K562 (cell line): Measurements from ENCODE around the gene ARHGAP15. TPM values are rescaled to one million over a fixed set of nuclear protein-coding genes. Genes with fewer than 3 reads are reported as not detected.

Source experiments
- ATAC-seq: fragments of 200-7000 bp; cut with Tn5 transposase; 3 replicates; pipeline ENCODE4 v1.9.1; 2020; ENCODE audit warnings: moderate library complexity
- BruUV-seq: library from RNA; stranded (reverse); fragments of 400-500 nt; replicated peaks from 2 replicates; lab custom pipeline; 2021; lab: Mats Ljungman, UMichigan
- CTCF ChIA-PET: fragments of 300-600 bp; formaldehyde crosslinking; extraction: SDS; loops from one replicate; lab custom pipeline; 2021; ENCODE audit warnings: low intra/inter-chr PET ratio; lab: Yijun Ruan, JAX
- POLR2A ChIA-PET: fragments of 300-600, 350-650 bp; sonication (Branson Sonifier 250); formaldehyde crosslinking; extraction: SDS; loops from one replicate; lab custom pipeline; 2021; ENCODE audit warnings: antibody characterized with exemption, inconsistent platforms; lab: Yijun Ruan, JAX
- DNase-seq, 4 experiments: peaks; one replicate each; pipeline versions ENCODE4 v3.0.0 to v3.0.0-alpha.2; 2011 to 2018; ENCODE audit warnings: low spot score in 3 of 4, mixed read lengths in 3 of 4; ENCODE audit errors: extremely low read depth in 1 of 4
- FAIRE-seq: peaks from 2 replicates; lab custom pipeline; 2011; peaks lifted over from hg19 to GRCh38; lab: Jason Lieb, UNC
- H2AFZ ChIP-seq: 2 replicates; pipeline ENCODE4 v1.6.0; 2011; ENCODE audit warnings: low read depth, low read length, control low read depth, inconsistent platforms
- H3K27ac ChIP-seq: fragments of 200-600 bp; 3 replicates; pipeline ENCODE4 v1.8.0; 2011; ENCODE audit warnings: low read depth, mild to moderate bottlenecking, control low read depth, inconsistent platforms, low read length, moderate library complexity, mixed read lengths; ENCODE audit errors: extremely low read depth
- H3K27me3 ChIP-seq, 2 experiments: fragments of 300-600 bp in 1 of 2; 2 replicates in 1 of 2; 3 replicates in 1 of 2; pipeline versions ENCODE4 v1.6.0 to v1.8.0; 2011; ENCODE audit warnings: inconsistent platforms in 2 of 2, low read length in 2 of 2, mild to moderate bottlenecking in 1 of 2, mixed read lengths in 1 of 2, moderate library complexity in 1 of 2; ENCODE audit not compliant: control insufficient read depth in 2 of 2, insufficient read depth in 2 of 2
- H3K36me3 ChIP-seq: fragments of 300-600 bp; 3 replicates; pipeline ENCODE4 v1.8.0; 2011; ENCODE audit warnings: mild to moderate bottlenecking, low read length, inconsistent platforms; ENCODE audit not compliant: control insufficient read depth, insufficient read depth
- H3K4me1 ChIP-seq, 2 experiments: fragments of 200-600 bp in 1 of 2; replicated peaks in 1 of 2; 2 replicates in 1 of 2; 3 replicates in 1 of 2; pipeline versions ENCODE4 v1.5.1 to v1.8.0; 2011; ENCODE audit warnings: inconsistent platforms in 2 of 2, low read length in 2 of 2, mild to moderate bottlenecking in 1 of 2, mixed read lengths in 1 of 2, moderate library complexity in 1 of 2; ENCODE audit not compliant: control insufficient read depth in 2 of 2, insufficient read depth in 2 of 2
- H3K4me2 ChIP-seq: 2 replicates; pipeline ENCODE4 v1.6.1; 2011; ENCODE audit warnings: low read length, control low read depth, inconsistent platforms, mixed read lengths; ENCODE audit not compliant: insufficient read depth
- H3K4me3 ChIP-seq: fragments of 200-600 bp; sonication (generic), shearing (Covaris generic); 2 replicates; pipeline ENCODE4 v1.5.1; 2016; ENCODE audit warnings: control low read depth, inconsistent platforms
- H3K79me2 ChIP-seq: fragments of 200-600 bp; 3 replicates; pipeline ENCODE4 v1.8.0; 2011; ENCODE audit warnings: low read length, inconsistent platforms; ENCODE audit not compliant: control insufficient read depth, insufficient read depth
- H3K9ac ChIP-seq, 2 experiments: 2 replicates each; pipeline versions ENCODE4 v1.6.0 to v1.6.1; 2011; ENCODE audit warnings: low read depth in 2 of 2, low read length in 2 of 2, control low read depth in 1 of 2, inconsistent platforms in 1 of 2, mild to moderate bottlenecking in 1 of 2, mixed read lengths in 1 of 2; ENCODE audit not compliant: insufficient read depth in 1 of 2
- H3K9me1 ChIP-seq: one replicate; pipeline ENCODE4 v1.6.0; 2011; ENCODE audit warnings: inconsistent platforms, mild to moderate bottlenecking, low read length, moderate library complexity; ENCODE audit not compliant: control insufficient read depth, insufficient read depth
- H3K9me3 ChIP-seq: replicated peaks from 2 replicates; pipeline ENCODE4 v1.5.1; 2011; ENCODE audit warnings: low read depth, low read length, inconsistent platforms; ENCODE audit not compliant: control insufficient read depth, insufficient read depth
- H4K20me1 ChIP-seq: replicated peaks from 2 replicates; pipeline ENCODE4 v1.6.1; 2011; ENCODE audit warnings: low read length, inconsistent platforms, mixed read lengths; ENCODE audit not compliant: control insufficient read depth, insufficient read depth
- DACH1 ChIP-seq: fragments of 450-650 bp; IDR thresholded peaks from 2 replicates; pipeline ENCODE4 v1.6.1; 2018; ENCODE audit not compliant: partially characterized antibody
- DDX20 ChIP-seq: fragments of 450-650 bp; IDR thresholded peaks from 2 replicates; pipeline ENCODE4 v1.6.1; 2016; ENCODE audit warnings: missing genetic modification characterization, low read depth, mild to moderate bottlenecking, missing compliant biosample characterization, moderate library complexity
- EP400 ChIP-seq: fragments of 450-650 bp; IDR thresholded peaks from 2 replicates; pipeline ENCODE4 v1.6.1; 2017; ENCODE audit warnings: antibody characterized with exemption, mild to moderate bottlenecking, moderate library complexity
- KLF16 ChIP-seq: IDR thresholded peaks from 2 replicates; pipeline ENCODE4 v1.6.1; 2016; ENCODE audit warnings: antibody characterized with exemption
- MNT ChIP-seq, 2 experiments: fragments of 450-650 bp; conservative IDR thresholded peaks; 2 replicates each; pipeline ENCODE4 v1.6.1; 2017; ENCODE audit warnings: mild to moderate bottlenecking in 2 of 2, moderate library complexity in 2 of 2
- NFIC ChIP-seq: fragments of 450-650 bp; IDR thresholded peaks from 2 replicates; pipeline ENCODE4 v1.6.1; 2017; ENCODE audit warnings: mild to moderate bottlenecking, inconsistent platforms
- TAL1 ChIP-seq: fragments of 450-650 bp; IDR thresholded peaks from 2 replicates; pipeline ENCODE4 v1.6.1; 2016; ENCODE audit warnings: mild to moderate bottlenecking
- ZBTB17 ChIP-seq: fragments of 450-650 bp; formaldehyde crosslinking; IDR thresholded peaks from 2 replicates; pipeline ENCODE4 v1.4.0; 2020; ENCODE audit warnings: mild to moderate bottlenecking
- ZMIZ1 ChIP-seq, 2 experiments: fragments of 150-350 bp in 1 of 2; IDR thresholded peaks; 2 replicates each; pipeline ENCODE4 v1.6.1; 2012 to 2016; ENCODE audit warnings: low read depth in 2 of 2, low read length in 2 of 2, mild to moderate bottlenecking in 1 of 2, moderate library complexity in 1 of 2
- WGBS: fragments of 100-300 bp; shearing (Covaris generic); methylation state at CpG from one replicate; pipeline ENCODE4 v1.1.6; 2016; ENCODE audit warnings: low coverage, mixed read lengths; ENCODE audit not compliant: insufficient coverage; ENCODE audit errors: missing lambda C conversion rate; 5-methylcytosine and 5-hydroxymethylcytosine counted together
- in situ Hi-C: fragments of 300-500 bp; cut with MboI; formaldehyde crosslinking; loops from 4 replicates; pipeline ENCODE4 v1.15.0; 2018; ENCODE audit warnings: inconsistent platforms, mixed read lengths
- intact Hi-C: fragments of 100-400 bp; cut with micrococcal nuclease; formaldehyde crosslinking; loops from 2 replicates; pipeline ENCODE4 v1.14.2; 2022
- polyA plus RNA-seq, 8 experiments: library from polyadenylated mRNA; depleted of rRNA in 4 of 8; stranded (reverse) in 5 of 8; unstranded in 3 of 8; fragments of >200 nt; fragmentation: Nextera tagmentation in 2 of 8; fragmentation: Illumina TruSeq in 1 of 8; extraction: Ambion mirVana in 2 of 8; extraction: Trizol in 1 of 8; gene quantifications; 2 replicates each; pipeline versions ENCODE4 v1.2.1 to v1.2.3, GENCODE V29; 2011 to 2014; ENCODE audit warnings: inconsistent platforms in 1 of 8, missing spikeins in 1 of 8
- total RNA-seq, 7 experiments: library from RNA; depleted of rRNA in 6 of 7; stranded (reverse); fragments of >200 nt in 6 of 7; fragmentation: Illumina TruSeq in 2 of 7; extraction: Trizol in 2 of 7; gene quantifications; 2 replicates each; pipeline versions ENCODE4 v1.2.1 to v1.2.3, GENCODE V29; 2011 to 2021; ENCODE audit warnings: low replicate concordance in 1 of 7
- TF ChIP-seq, protein P1 (sequence below): fragments of 450-650 bp; IDR thresholded peaks from 2 replicates; pipeline ENCODE4 v1.6.1; 2016; ENCODE audit warnings: borderline replicate concordance
- TF ChIP-seq, protein P2 (sequence below): fragments of 150-350 bp; conservative IDR thresholded peaks from 2 replicates; pipeline ENCODE4 v1.6.1; 2014; ENCODE audit warnings: low read length

The ARHGAP15 gene
- total and polyA plus RNA-seq, 9 of the 15 experiments (the other 6 are each of a cell fraction or from before 2014, with no cell fraction given), result 1.5 to 17.9 (median 7.9) TPM

GRCh38 chr2:143248631-143249030, 119.4 kb downstream of the ARHGAP15 start (continued):
- TF ChIP-seq DDX20 (tag) (no peak), MNT (conservative IDR thresholded peaks at IDR 0.05) (no peak)
- TF ChIP-seq, protein P1, sequence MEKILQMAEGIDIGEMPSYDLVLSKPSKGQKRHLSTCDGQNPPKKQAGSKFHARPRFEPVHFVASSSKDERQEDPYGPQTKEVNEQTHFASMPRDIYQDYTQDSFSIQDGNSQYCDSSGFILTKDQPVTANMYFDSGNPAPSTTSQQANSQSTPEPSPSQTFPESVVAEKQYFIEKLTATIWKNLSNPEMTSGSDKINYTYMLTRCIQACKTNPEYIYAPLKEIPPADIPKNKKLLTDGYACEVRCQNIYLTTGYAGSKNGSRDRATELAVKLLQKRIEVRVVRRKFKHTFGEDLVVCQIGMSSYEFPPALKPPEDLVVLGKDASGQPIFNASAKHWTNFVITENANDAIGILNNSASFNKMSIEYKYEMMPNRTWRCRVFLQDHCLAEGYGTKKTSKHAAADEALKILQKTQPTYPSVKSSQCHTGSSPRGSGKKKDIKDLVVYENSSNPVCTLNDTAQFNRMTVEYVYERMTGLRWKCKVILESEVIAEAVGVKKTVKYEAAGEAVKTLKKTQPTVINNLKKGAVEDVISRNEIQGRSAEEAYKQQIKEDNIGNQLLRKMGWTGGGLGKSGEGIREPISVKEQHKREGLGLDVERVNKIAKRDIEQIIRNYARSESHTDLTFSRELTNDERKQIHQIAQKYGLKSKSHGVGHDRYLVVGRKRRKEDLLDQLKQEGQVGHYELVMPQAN, result no peak

DNA sequence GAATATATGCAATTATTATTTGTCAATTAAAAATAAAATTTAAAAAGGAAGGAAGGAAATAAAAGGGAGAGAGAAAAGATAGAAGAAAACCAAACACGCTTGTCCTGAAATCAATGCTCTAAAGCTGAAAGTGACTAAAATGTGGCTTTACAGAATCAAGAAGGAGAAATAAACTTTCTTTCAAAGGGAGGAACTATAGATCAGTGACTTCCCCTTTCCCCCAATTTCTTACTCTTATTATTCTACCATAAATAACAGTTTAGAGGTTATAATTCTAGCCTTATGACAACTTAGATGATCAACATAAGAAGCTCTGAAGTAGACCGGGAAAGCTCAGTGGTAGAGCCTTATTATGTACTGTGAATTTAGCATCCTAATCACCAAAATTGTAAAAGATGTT, 122.5 kb downstream of the ARHGAP15 start:
- no peak overlapping the region for H3K4me3 ChIP-seq
- intact Hi-C loops, result no loop called here
- WGBS, result 7% methylated on average over 2 of the region's 2 CpGs
- DNase-seq, result no peak
- BruUV-seq, result no TSS peak
- no peaks in the 10 kb centered on the region for H3K9me3 ChIP-seq
- no peak overlapping the region for H2AFZ ChIP-seq
- H3K27ac ChIP-seq, result no peak overlapping the region
- no peak for FAIRE-seq
- H4K20me1 ChIP-seq, result no peaks in the 10 kb centered on the region
- H3K9ac ChIP-seq, result no peak overlapping the region
- ATAC-seq, result no peak
- ChIA-PET CTCF (no interaction called here), POLR2A (interaction anchor here (0.7 to 1.6 kb wide), 3 partner anchors 10 to 40 kb away, joined by 3 to 4 read pairs (median 3); no protein-coding TSS in a partner anchor)
- no peaks in the 10 kb centered on the region for H3K4me1 ChIP-seq
- no peaks in the 10 kb centered on the region for H3K79me2 ChIP-seq
- no peaks in the 10 kb centered on the region for H3K36me3 ChIP-seq
- no peak overlapping the region for H3K4me2 ChIP-seq
- no peaks in the 10 kb centered on the region for H3K9me1 ChIP-seq
- in situ Hi-C loops, result no loop called here
- no peaks in the 10 kb centered on the region for H3K27me3 ChIP-seq
- TF ChIP-seq ZMIZ1 (IDR thresholded peaks at IDR 0.05; ENCODE audit: low read depth in 2 of 2, low read length in 2 of 2) (no peak), TAL1 (no peak), KLF16 (no peak), EP400 (no peak), NFIC (no peak), DACH1 (no peak), ZBTB17 (no peak)
- TF ChIP-seq, protein P2, sequence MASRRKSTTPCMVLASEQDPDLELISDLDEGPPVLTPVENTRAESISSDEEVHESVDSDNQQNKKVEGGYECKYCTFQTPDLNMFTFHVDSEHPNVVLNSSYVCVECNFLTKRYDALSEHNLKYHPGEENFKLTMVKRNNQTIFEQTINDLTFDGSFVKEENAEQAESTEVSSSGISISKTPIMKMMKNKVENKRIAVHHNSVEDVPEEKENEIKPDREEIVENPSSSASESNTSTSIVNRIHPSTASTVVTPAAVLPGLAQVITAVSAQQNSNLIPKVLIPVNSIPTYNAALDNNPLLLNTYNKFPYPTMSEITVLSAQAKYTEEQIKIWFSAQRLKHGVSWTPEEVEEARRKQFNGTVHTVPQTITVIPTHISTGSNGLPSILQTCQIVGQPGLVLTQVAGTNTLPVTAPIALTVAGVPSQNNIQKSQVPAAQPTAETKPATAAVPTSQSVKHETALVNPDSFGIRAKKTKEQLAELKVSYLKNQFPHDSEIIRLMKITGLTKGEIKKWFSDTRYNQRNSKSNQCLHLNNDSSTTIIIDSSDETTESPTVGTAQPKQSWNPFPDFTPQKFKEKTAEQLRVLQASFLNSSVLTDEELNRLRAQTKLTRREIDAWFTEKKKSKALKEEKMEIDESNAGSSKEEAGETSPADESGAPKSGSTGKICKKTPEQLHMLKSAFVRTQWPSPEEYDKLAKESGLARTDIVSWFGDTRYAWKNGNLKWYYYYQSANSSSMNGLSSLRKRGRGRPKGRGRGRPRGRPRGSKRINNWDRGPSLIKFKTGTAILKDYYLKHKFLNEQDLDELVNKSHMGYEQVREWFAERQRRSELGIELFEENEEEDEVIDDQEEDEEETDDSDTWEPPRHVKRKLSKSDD, result no peak
